ENCODE data around the gene GAD1. TPM values are rescaled to one million over a fixed set of nuclear protein-coding genes. Genes with fewer than 3 reads are reported as not detected.
A peak's percentile ranks its signal among the peaks of the same experiment; 100 is the strongest.

GAD1 gene
- polyA plus RNA-seq, 2 of the 4 experiments (the other 2 are of a cell fraction), result 0.15 to 0.48 TPM

GRCh38 chr2:170814533-170815230 is 2.0 kb upstream of the GAD1 start:
- Histone ChIP-seq H3K4me1 (peaks cover 22% of the 10 kb centered on the region), H3K4me2 (no peak overlapping the region), H3K4me3 (no peak overlapping the region), H3K27ac (no peak overlapping the region), H3K9me3 (no peaks in the 10 kb centered on the region)
- DNase-seq (ENCODE audit: low read depth in 1 of 2, low spot score in 1 of 2) (no peak), FAIRE-seq (no peak), ATAC-seq (no peak)
- POLR2A ChIA-PET, result no interaction called here
- CTCF ChIA-PET, result interaction anchor here (0.7 to 6.8 kb wide), 17 partner anchors 18 to 578 kb away, joined by 3 to 95 read pairs (median 9); no protein-coding TSS in a partner anchor
- TF ChIP-seq REST (IDR thresholded peaks at IDR 0.05), result peak; percentile 80
- no peak for TF ChIP-seq EP300 (IDR thresholded peaks at IDR 0.05)
- no peak for TF ChIP-seq POLR2AphosphoS2 (conservative IDR thresholded peaks at IDR 0.05; ENCODE audit: low read length)
- WGBS (ENCODE audit: missing lambda C conversion rate), result 44% methylated on average over 31 of the region's 31 CpGs

- ATAC-seq, result 0 out of 6 replicates have a peak, but pooled peaks of 1 of the 2 experiments have one; percentile 1
- POLR2A ChIA-PET, result no interaction called here
- Histone ChIP-seq H3K9me3 (no peaks in the 10 kb centered on the region), H3K4me1 (peaks cover 22% of the 10 kb centered on the region), H3K4me3 (no peak overlapping the region), H3K27ac (no peak overlapping the region), H3K4me2 (peak overlapping the region; percentile 98)
- WGBS (ENCODE audit: missing lambda C conversion rate), result 25% methylated on average over 19 of the region's 19 CpGs
- FAIRE-seq, result no peak
- no peak for DNase-seq (ENCODE audit: low read depth in 1 of 2, low spot score in 1 of 2)
- CTCF ChIA-PET, result interaction anchor here (0.6 to 6.8 kb wide), 42 partner anchors 8 to 1367 kb away, joined by 3 to 95 read pairs (median 5); partner anchors contain the start of gene ERICH2
- TF ChIP-seq PBX3 (IDR thresholded peaks at IDR 0.05) (no peak), FOXS1 (CRISPR knock-in tag; IDR thresholded peaks at IDR 0.05) (no peak), TP53 (CRISPR knock-in tag; IDR thresholded peaks at IDR 0.05) (no peak), ESRRA (IDR thresholded peaks at IDR 0.05; ENCODE audit: borderline replicate concordance, low read length) (no peak), CHD2 (IDR thresholded peaks at IDR 0.05; ENCODE audit: low read length, partially characterized antibody) (no peak), KDM1A (IDR thresholded peaks at IDR 0.05; ENCODE audit: low read depth) (no peak), E2F6 (IDR thresholded peaks at IDR 0.05; ENCODE audit: borderline replicate concordance, low read depth) (no peak), RFX5 (IDR thresholded peaks at IDR 0.05) (no peak), EHF (CRISPR knock-in tag; IDR thresholded peaks at IDR 0.05) (no peak), RNF2 (IDR thresholded peaks at IDR 0.05; ENCODE audit: borderline replicate concordance, low read depth) (no peak), FOSB (CRISPR knock-in tag; IDR thresholded peaks at IDR 0.05) (no peak), MAFK (IDR thresholded peaks at IDR 0.05; ENCODE audit: partially characterized antibody) (no peak), RARB (CRISPR knock-in tag; IDR thresholded peaks at IDR 0.05) (no peak), ZNF302 (CRISPR knock-in tag; IDR thresholded peaks at IDR 0.05) (no peak), HEYL (CRISPR knock-in tag; IDR thresholded peaks at IDR 0.05) (no peak), NR3C1 (IDR thresholded peaks at IDR 0.05) (no peak), HES2 (IDR thresholded peaks at IDR 0.05) (no peak)
Observed at GRCh38 chr2:170815311-170815710, 1.4 kb upstream of the GAD1 start.

All from A549 (cell line).